Liver (tissue), 9 donors: ENCODE measurements around the gene TANC1. TPM values are rescaled to one million over a fixed set of nuclear protein-coding genes. Genes with fewer than 3 reads are reported as not detected.

ENCODE experiments used
- DNase-seq: peaks from one replicate; pipeline ENCODE4 v3.0.0-alpha.2; 2017; ENCODE audit warnings: low spot score
- H3K27ac ChIP-seq, 2 donors: one replicate each; pipeline ENCODE4 v1.7.0; 2013; ENCODE audit warnings: inconsistent platforms in 2 of 2, low read length in 2 of 2, control low read depth in 1 of 2, low read depth in 1 of 2, mild to moderate bottlenecking in 1 of 2
- H3K27me3 ChIP-seq, 4 donors: one replicate each; pipeline versions ENCODE4 v1.6.1 to v1.7.0; 2013; ENCODE audit warnings: low read length in 3 of 4, inconsistent platforms in 1 of 4, mild to moderate bottlenecking in 1 of 4, moderate library complexity in 1 of 4; ENCODE audit not compliant: control insufficient read depth in 4 of 4, insufficient read depth in 4 of 4
- H3K36me3 ChIP-seq, 4 donors: one replicate each; pipeline versions ENCODE4 v1.6.1 to v1.7.0; 2013; ENCODE audit warnings: low read length in 3 of 4, mild to moderate bottlenecking in 3 of 4, low read depth in 1 of 4, moderate library complexity in 1 of 4; ENCODE audit not compliant: control insufficient read depth in 4 of 4, insufficient read depth in 3 of 4
- H3K4me1 ChIP-seq, 4 donors: one replicate each; pipeline versions ENCODE4 v1.6.1 to v1.7.0; 2013; ENCODE audit warnings: low read length in 3 of 4, mild to moderate bottlenecking in 3 of 4, moderate library complexity in 1 of 4; ENCODE audit not compliant: control insufficient read depth in 4 of 4, insufficient read depth in 4 of 4
- H3K4me3 ChIP-seq, 3 donors: one replicate each; pipeline versions ENCODE4 v1.6.1 to v1.7.0; 2013; ENCODE audit warnings: low read length in 3 of 3, control low read depth in 1 of 3, low read depth in 1 of 3, mild to moderate bottlenecking in 1 of 3
- H3K9ac ChIP-seq, 2 donors: one replicate each; pipeline ENCODE4 v1.7.0; 2013; ENCODE audit warnings: low read length in 2 of 2, mild to moderate bottlenecking in 2 of 2, moderate library complexity in 2 of 2, control low read depth in 1 of 2, low read depth in 1 of 2
- H3K9me3 ChIP-seq, 4 donors: one replicate each; pipeline versions ENCODE4 v1.6.1 to v1.7.0; 2013; ENCODE audit warnings: low read length in 3 of 4; ENCODE audit not compliant: control insufficient read depth in 4 of 4
- ATF3 ChIP-seq: IDR thresholded peaks from 2 replicates; pipeline ENCODE4 v1.6.1; 2016; ENCODE audit warnings: antibody characterized with exemption
- CTCF ChIP-seq: fragments of 150-350 bp; IDR thresholded peaks from 2 replicates; pipeline ENCODE4 v1.5.1; 2017; ENCODE audit warnings: improper control_type of control experiment, low read depth, low read length; ENCODE audit not compliant: missing input control
- EGR1 ChIP-seq, 2 donors: IDR thresholded peaks; 2 replicates each; pipeline ENCODE4 v1.6.1; 2016 to 2018; ENCODE audit warnings: antibody characterized with exemption in 2 of 2, low read depth in 2 of 2
- FOXA1 ChIP-seq: IDR thresholded peaks from 2 replicates; pipeline ENCODE4 v1.6.1; 2016; ENCODE audit warnings: antibody characterized with exemption
- FOXA2 ChIP-seq: IDR thresholded peaks from 2 replicates; pipeline ENCODE4 v1.6.1; 2016; ENCODE audit warnings: antibody characterized with exemption
- HNF4A ChIP-seq, 2 donors: conservative IDR thresholded peaks; 2 replicates each; pipeline ENCODE4 v1.6.1; 2016; ENCODE audit warnings: antibody characterized with exemption in 2 of 2, mild to moderate bottlenecking in 2 of 2
- HNF4G ChIP-seq: IDR thresholded peaks from 2 replicates; pipeline ENCODE4 v1.6.1; 2016; ENCODE audit warnings: antibody characterized with exemption
- JUND ChIP-seq, 2 donors: IDR thresholded peaks; 2 replicates each; pipeline ENCODE4 v1.6.1; 2016; ENCODE audit warnings: antibody characterized with exemption in 2 of 2
- NR2F2 ChIP-seq: IDR thresholded peaks from 2 replicates; pipeline ENCODE4 v1.6.1; 2016; ENCODE audit warnings: antibody characterized with exemption
- RAD21 ChIP-seq, 2 donors: IDR thresholded peaks; 2 replicates each; pipeline ENCODE4 v1.6.1; 2016; ENCODE audit warnings: antibody characterized with exemption in 2 of 2, mild to moderate bottlenecking in 2 of 2
- REST ChIP-seq: IDR thresholded peaks from 2 replicates; pipeline ENCODE4 v1.6.1; 2016; ENCODE audit warnings: antibody characterized with exemption, mild to moderate bottlenecking
- RXRA ChIP-seq, 2 donors: IDR thresholded peaks; 2 replicates each; pipeline ENCODE4 v1.6.1; 2017 to 2018; ENCODE audit warnings: antibody characterized with exemption in 2 of 2, mild to moderate bottlenecking in 1 of 2
- SP1 ChIP-seq: IDR thresholded peaks from 2 replicates; pipeline ENCODE4 v1.6.1; 2018; ENCODE audit warnings: antibody characterized with exemption, mild to moderate bottlenecking
- TAF1 ChIP-seq: conservative IDR thresholded peaks from 2 replicates; pipeline ENCODE4 v1.6.1; 2016; ENCODE audit warnings: antibody characterized with exemption, mild to moderate bottlenecking
- YY1 ChIP-seq: IDR thresholded peaks from 2 replicates; pipeline ENCODE4 v1.6.1; 2016; ENCODE audit warnings: antibody characterized with exemption, mild to moderate bottlenecking
- ZBTB33 ChIP-seq: IDR thresholded peaks from 2 replicates; pipeline ENCODE4 v1.6.1; 2016; ENCODE audit warnings: antibody characterized with exemption
- WGBS: extraction: QIAGEN DNeasy Blood & Tissue Kit; methylation state at CpG from one replicate; pipeline ENCODE4 v1.1.7; 2013; 5-methylcytosine and 5-hydroxymethylcytosine counted together
- polyA plus RNA-seq, 2 donors: library from polyadenylated mRNA; stranded (reverse) in 1 of 2; unstranded in 1 of 2; fragments of 200-250 nt in 1 of 2; fragments of >200 nt in 1 of 2; fragmentation: Nextera tagmentation in 1 of 2; extraction: Ambion mirVana in 1 of 2; gene quantifications; one replicate each; pipeline versions ENCODE4 v1.2.1 to v1.2.3, GENCODE V29; 2013 to 2015
- total RNA-seq, 2 donors: library from RNA; depleted of rRNA; stranded (reverse); fragments of >200 nt; gene quantifications; one replicate each; pipeline ENCODE4 v1.2.3, GENCODE V29; 2014
- TF ChIP-seq, protein P1 (sequence below): IDR thresholded peaks from 2 replicates; pipeline ENCODE4 v1.6.1; 2016; ENCODE audit warnings: antibody characterized with exemption
- donor health status: healthy.
- donor health status: healthy.
- donor health status: healthy.
- donor health status: healthy.
- donor health status: healthy.

The TANC1 gene
- total and polyA plus RNA-seq, 4 donors: 3.7 to 17.7 (median 5.2) TPM

GRCh38 chr2:159160412-159160811 lies 192.0 kb downstream of the TANC1 start (continued):
- TF ChIP-seq SP1 (no peak), TAF1 (no peak), NR2F2 (no peak), ATF3 (no peak)

- Histone ChIP-seq H3K36me3 (peaks cover 0 to 2% (median 0%) of the 10 kb centered on the region in 4 donors), H3K4me3 (no peak overlapping the region), H3K9ac (no peak overlapping the region), H3K9me3 (no peaks in the 10 kb centered on the region), H3K27ac (no peak overlapping the region), H3K4me1 (peaks cover 0 to 8% (median 6%) of the 10 kb centered on the region in 4 donors), H3K27me3 (no peaks in the 10 kb centered on the region)
- DNase-seq: no peak
- no peak for TF ChIP-seq TAF1
- no peak for TF ChIP-seq RXRA (IDR thresholded peaks at IDR 0.05)
- TF ChIP-seq FOXA1: no peak
- TF ChIP-seq FOXA2: no peak
- TF ChIP-seq ATF3: no peak
- TF ChIP-seq HNF4G: no peak
- TF ChIP-seq JUND (IDR thresholded peaks at IDR 0.05): no peak
- TF ChIP-seq NR2F2: no peak
- no peak for TF ChIP-seq REST
- TF ChIP-seq CTCF: no peak
- no peak for TF ChIP-seq ZBTB33
- TF ChIP-seq HNF4A (conservative IDR thresholded peaks at IDR 0.05): no peak
- no peak for TF ChIP-seq YY1
- TF ChIP-seq, protein P1, sequence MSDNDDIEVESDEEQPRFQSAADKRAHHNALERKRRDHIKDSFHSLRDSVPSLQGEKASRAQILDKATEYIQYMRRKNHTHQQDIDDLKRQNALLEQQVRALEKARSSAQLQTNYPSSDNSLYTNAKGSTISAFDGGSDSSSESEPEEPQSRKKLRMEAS: no peak
- TF ChIP-seq RAD21 (IDR thresholded peaks at IDR 0.05): no peak
- no peak for TF ChIP-seq EGR1 (IDR thresholded peaks at IDR 0.05; ENCODE audit: low read depth in 2 of 2)
- 76% methylated on average over 3 of the region's 3 CpGs for WGBS
Measured at GRCh38 chr2:159160954-159161353, 192.5 kb downstream of the TANC1 start.
